HUES64 (cell line): ENCODE results near the gene CPPED1.

Experiments
- H3K27ac ChIP-seq: 2 replicates; pipeline ENCODE4 v1.7.0; 2013; ENCODE audit warnings: low read depth, low read length, inconsistent platforms
- H3K27me3 ChIP-seq: 2 replicates; pipeline ENCODE4 v1.6.1; 2013; ENCODE audit warnings: mild to moderate bottlenecking, low read length; ENCODE audit not compliant: insufficient read depth
- H3K36me3 ChIP-seq: 2 replicates; pipeline ENCODE4 v1.6.1; 2013; ENCODE audit warnings: mild to moderate bottlenecking, low read length; ENCODE audit not compliant: insufficient read depth
- H3K4me1 ChIP-seq: 2 replicates; pipeline ENCODE4 v1.6.1; 2013; ENCODE audit warnings: mild to moderate bottlenecking, low read length, moderate library complexity; ENCODE audit not compliant: insufficient read depth
- H3K4me3 ChIP-seq: 2 replicates; pipeline ENCODE4 v1.5.1; 2013; ENCODE audit warnings: mild to moderate bottlenecking, low read length, moderate library complexity
- H3K9ac ChIP-seq: 2 replicates; pipeline ENCODE4 v1.6.1; 2013; ENCODE audit warnings: mild to moderate bottlenecking, low read depth, low read length
- H3K9me3 ChIP-seq: 2 replicates; pipeline ENCODE4 v1.6.1; 2013; ENCODE audit warnings: low read depth, low read length; ENCODE audit not compliant: insufficient read depth
- WGBS: fragments of 150-250, 120-280 bp; methylation state at CpG from one replicate; pipeline ENCODE4 v1.1.7; 2013; ENCODE audit warnings: missing lambda C conversion rate; 5-methylcytosine and 5-hydroxymethylcytosine counted together

CPPED1 gene

DNA sequence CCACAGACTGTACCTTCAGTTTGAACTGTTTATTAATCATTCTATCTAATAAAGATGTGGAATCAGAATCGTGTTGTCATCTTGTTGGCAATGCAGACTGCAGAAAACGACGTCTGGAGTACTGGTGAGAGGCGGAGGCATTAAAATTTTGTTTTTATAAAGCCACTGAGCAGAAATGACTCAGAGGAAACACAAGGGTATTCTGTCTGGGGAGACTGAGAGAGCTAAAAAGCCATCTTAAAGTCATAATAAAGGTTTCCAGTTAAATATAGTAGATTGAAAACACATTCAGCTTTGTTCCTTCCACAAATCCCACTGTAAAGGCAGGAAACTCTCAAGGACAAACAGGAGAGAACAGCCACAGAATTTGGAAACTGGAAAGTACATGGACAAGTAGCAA lies 74.2 kb downstream of the CPPED1 start:
- 89% methylated on average over 4 of the region's 4 CpGs for WGBS
- no peak overlapping the region for H3K27ac ChIP-seq
- no peak overlapping the region for H3K4me3 ChIP-seq
- H3K4me1 ChIP-seq, result no peaks in the 10 kb centered on the region
- H3K27me3 ChIP-seq, result no peaks in the 10 kb centered on the region
- H3K36me3 ChIP-seq, result no peaks in the 10 kb centered on the region
- no peak overlapping the region for H3K9ac ChIP-seq
- peaks cover 6% of the 10 kb centered on the region; the same call in 1 of the 2 replicates for H3K9me3 ChIP-seq

DNA sequence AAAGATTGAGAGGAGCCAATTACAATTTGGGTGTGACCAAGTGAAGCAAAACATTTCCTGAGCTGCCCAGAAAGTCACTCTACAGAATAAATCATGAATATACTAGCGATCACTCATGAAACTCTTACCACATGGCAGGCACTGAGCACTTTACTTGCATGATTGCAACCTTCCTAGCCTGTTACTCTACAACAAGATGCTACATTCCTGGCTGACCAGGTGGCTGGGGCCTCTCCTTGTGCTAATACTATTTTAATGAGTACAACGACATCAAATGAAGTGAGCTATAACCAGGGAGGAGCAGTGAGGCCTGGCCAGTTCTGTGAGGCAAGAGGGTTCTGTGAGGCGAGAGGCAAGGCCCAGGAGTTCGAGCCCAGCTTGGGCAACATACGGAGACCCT lies 75.2 kb downstream of the CPPED1 start:
- Histone ChIP-seq H3K36me3 (no peaks in the 10 kb centered on the region), H3K27me3 (no peaks in the 10 kb centered on the region), H3K9me3 (peaks cover 6% of the 10 kb centered on the region; the same call in 1 of the 2 replicates), H3K4me3 (no peak overlapping the region), H3K27ac (no peak overlapping the region), H3K4me1 (no peaks in the 10 kb centered on the region), H3K9ac (no peak overlapping the region)
- WGBS, result 90% methylated on average over 5 of the region's 5 CpGs

DNA sequence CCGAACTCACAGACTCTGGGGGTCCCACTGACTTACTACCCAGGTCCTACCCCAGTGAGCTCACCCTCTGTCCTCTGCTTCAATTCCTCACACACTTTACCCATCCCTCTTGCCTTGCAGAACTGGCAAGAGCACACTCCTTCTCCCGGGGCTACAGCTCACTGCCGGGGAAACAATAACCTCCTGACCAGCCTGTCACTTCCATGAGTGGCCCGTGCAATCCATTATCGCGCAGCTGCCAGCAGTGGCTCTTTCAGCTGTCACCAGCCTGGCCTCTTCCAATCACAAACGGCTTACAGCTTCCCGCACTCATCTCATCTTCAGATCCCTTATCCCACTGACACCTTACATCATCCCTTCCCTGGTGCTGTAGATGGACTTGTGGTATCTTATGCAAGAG lies 79.5 kb downstream of the CPPED1 start:
- Histone ChIP-seq H3K27ac (no peak overlapping the region), H3K9ac (no peak overlapping the region), H3K4me1 (no peaks in the 10 kb centered on the region; the same call in 1 of the 2 replicates), H3K36me3 (no peaks in the 10 kb centered on the region), H3K27me3 (no peaks in the 10 kb centered on the region), H3K9me3 (no peaks in the 10 kb centered on the region), H3K4me3 (no peak overlapping the region)
- 91% methylated on average over 8 of the region's 8 CpGs for WGBS

DNA sequence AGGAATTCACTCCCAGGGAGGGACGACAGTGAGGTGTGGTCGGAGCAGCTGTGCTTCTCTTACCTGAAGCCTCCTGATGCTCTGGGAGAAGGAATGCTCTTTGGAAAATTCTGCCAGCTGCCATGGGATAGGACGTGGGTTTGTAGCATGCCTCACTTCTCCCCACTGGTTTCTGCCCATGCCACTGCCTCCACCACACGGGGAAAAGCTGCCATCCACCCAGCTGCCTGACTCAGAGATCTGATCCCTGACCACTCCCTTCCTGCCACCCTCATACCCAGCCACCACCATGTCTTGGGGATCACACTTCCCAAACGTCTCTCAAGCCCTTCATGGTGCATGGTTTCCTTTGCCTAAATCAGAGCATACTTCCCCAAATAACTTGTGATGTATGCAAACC lies 80.0 kb downstream of the CPPED1 start:
- Histone ChIP-seq H3K9ac (no peak overlapping the region), H3K27ac (no peak overlapping the region), H3K36me3 (no peaks in the 10 kb centered on the region), H3K27me3 (no peaks in the 10 kb centered on the region), H3K4me1 (no peaks in the 10 kb centered on the region; the same call in 1 of the 2 replicates), H3K9me3 (no peaks in the 10 kb centered on the region), H3K4me3 (no peak overlapping the region)
- WGBS, result 90% methylated on average over 5 of the region's 5 CpGs

DNA sequence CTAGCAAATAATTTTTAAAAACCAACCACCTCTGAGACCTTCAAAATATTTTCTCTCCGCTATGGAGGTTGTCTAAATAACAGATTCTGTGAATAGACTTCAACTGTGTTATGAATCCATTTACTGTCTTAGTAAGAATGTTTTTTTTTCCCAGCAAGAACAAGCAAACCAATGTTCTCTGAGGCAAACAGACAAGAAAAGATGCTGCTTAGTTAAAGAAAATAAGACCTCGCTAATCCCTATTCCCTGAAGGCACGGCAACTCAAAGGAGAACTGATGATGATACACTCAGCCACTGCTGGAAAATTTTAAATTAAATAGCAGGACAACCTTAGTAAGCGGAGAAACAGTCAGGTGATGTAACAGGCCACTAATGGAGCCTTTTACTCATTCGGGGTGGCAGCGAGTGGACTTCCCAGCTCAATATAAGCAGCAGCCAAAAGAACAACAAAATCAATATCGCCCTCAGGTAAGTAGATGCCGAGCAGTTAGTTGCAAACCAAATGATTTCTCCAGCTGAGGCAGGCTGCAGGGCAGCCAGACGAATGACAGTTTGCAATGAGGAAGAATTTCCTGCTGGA lies 81.8 kb downstream of the CPPED1 start:
- Histone ChIP-seq H3K4me1 (no peaks in the 10 kb centered on the region; the same call in 1 of the 2 replicates), H3K4me3 (no peak overlapping the region), H3K9ac (no peak overlapping the region), H3K27ac (no peak overlapping the region), H3K27me3 (no peaks in the 10 kb centered on the region), H3K9me3 (no peaks in the 10 kb centered on the region), H3K36me3 (no peaks in the 10 kb centered on the region)
- 93% methylated on average over 8 of the region's 9 CpGs for WGBS

DNA sequence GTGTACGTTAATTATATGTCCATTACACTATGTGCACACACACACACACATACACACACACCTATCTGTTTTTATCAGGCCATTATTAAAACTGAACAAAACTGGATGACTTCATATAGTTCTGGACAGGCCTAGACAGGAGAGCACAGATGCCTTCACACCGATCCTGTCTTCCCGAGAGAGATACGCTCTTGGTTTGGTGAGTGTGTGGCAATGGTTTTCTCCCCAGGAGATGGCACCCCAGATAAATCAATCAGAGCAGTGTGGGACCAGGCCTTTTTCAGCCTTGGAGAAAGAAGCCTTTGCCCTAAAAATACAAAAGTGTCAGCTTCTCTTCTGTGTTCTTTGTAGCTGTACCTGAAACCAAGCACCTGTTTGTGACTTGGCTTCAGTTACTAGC lies 83.7 kb downstream of the CPPED1 start:
- H3K27me3 ChIP-seq, result no peaks in the 10 kb centered on the region
- no peaks in the 10 kb centered on the region for H3K36me3 ChIP-seq
- WGBS, result 98% methylated on average over 4 of the region's 4 CpGs
- no peaks in the 10 kb centered on the region; the same call in 1 of the 2 replicates for H3K4me1 ChIP-seq
- H3K9ac ChIP-seq, result no peak overlapping the region
- H3K27ac ChIP-seq, result no peak overlapping the region
- H3K4me3 ChIP-seq, result no peak overlapping the region
- peaks cover 3% of the 10 kb centered on the region; the same call in 1 of the 2 replicates for H3K9me3 ChIP-seq

DNA sequence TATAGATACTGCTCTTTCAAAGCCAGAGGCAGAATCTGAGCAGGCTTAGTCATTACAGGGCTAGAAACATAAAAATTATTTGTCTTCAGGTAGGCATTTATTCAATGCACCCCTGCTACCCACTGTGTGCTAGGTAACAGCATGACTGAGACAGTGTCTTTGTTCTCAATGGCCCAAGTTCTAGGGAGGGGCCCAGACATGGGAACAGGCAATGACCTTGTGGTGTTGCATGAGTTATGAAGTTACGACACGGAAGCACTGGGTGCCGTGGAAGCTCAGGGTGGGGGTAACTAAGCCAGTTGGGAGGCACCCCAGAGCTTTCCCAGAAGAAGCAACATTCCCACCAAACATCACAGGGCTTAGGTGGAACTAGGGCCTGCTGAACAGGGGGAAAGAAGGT lies 87.0 kb downstream of the CPPED1 start:
- H3K27ac ChIP-seq, result no peak overlapping the region
- H3K4me3 ChIP-seq, result no peak overlapping the region
- H3K36me3 ChIP-seq, result no peaks in the 10 kb centered on the region
- WGBS, result 96% methylated on average over 3 of the region's 3 CpGs
- H3K9ac ChIP-seq, result no peak overlapping the region
- no peaks in the 10 kb centered on the region for H3K27me3 ChIP-seq
- peaks cover 8% of the 10 kb centered on the region; the same call in 1 of the 2 replicates for H3K9me3 ChIP-seq
- no peaks in the 10 kb centered on the region; the same call in 1 of the 2 replicates for H3K4me1 ChIP-seq

DNA sequence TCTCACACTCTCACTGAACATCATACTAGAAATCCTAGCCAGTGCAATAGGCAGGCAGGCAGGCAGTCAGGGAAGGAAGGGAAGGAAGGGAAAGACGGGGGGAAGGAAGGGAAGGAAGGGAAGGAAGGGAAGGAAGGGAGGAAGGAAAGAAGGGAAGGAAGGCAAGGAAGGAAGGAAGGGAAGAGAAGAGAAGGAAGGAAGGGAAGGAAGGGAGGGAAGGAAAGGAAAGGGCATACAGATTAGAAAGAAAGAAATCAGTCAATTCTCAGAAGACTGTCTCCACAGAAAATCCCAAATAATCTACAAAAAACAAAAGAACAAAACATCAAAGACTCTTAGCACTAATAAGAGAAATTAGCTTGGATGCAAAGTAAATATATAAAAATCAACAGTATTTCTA lies 93.9 kb downstream of the CPPED1 start:
- Histone ChIP-seq H3K4me3 (no peak overlapping the region), H3K36me3 (no peaks in the 10 kb centered on the region), H3K9ac (no peak overlapping the region), H3K27ac (no peak overlapping the region), H3K9me3 (peaks cover 3% of the 10 kb centered on the region), H3K27me3 (no peaks in the 10 kb centered on the region), H3K4me1 (0 out of 2 replicates have a peak, but pooled peaks cover 2% of the 10 kb centered on the region)
- 86% methylated on average over 1 of the region's 1 CpG for WGBS

DNA sequence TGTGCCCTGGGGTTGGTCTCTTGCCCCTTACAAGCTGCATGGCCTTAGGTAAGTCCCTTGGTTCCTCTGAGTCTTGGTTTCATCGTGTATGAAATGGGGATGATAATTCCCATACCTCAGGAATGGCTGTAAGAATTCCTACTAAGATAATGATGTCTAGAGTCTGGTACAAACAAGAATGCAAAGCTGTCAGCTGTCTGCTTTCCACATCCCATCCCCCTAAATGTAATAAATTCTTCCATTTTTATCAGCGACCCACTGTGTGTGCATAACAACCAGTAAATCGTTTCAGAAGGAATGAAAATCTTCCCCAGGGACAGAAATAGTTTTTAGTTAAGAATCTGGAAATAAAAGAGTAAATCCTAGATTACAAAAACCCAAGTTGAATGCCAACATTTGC lies 95.4 kb downstream of the CPPED1 start:
- H3K4me3 ChIP-seq, result no peak overlapping the region
- H3K9ac ChIP-seq, result no peak overlapping the region
- WGBS, result 84% methylated on average over 2 of the region's 3 CpGs
- H3K27me3 ChIP-seq, result no peaks in the 10 kb centered on the region
- H3K9me3 ChIP-seq, result no peaks in the 10 kb centered on the region; the same call in 1 of the 2 replicates
- H3K36me3 ChIP-seq, result no peaks in the 10 kb centered on the region
- no peak overlapping the region for H3K27ac ChIP-seq
- 0 out of 2 replicates have a peak, but pooled peaks cover 2% of the 10 kb centered on the region for H3K4me1 ChIP-seq

DNA sequence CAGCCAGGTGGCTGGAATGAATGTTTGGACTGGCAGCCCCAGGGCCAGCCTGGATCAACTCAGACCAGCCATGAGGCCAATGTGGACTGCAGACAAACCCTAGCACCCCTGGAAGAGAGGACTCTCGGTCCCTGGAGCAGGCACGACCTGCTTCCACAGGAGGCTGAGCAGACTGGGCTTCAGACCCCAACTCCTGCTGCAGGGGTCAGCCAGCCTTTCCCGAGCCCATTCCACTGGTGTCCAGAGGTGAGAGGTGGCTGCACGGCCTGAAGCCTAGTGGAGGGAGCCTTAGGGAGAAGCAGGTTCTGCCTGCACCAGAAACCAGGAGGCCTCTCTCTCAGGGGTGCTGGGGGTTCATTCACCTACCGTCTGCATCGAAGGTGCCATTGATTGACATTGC lies 97.1 kb downstream of the CPPED1 start:
- Histone ChIP-seq H3K27ac (no peak overlapping the region), H3K4me3 (no peak overlapping the region), H3K27me3 (no peaks in the 10 kb centered on the region), H3K9me3 (no peaks in the 10 kb centered on the region; the same call in 1 of the 2 replicates), H3K4me1 (0 out of 2 replicates have a peak, but pooled peaks cover 2% of the 10 kb centered on the region), H3K9ac (no peak overlapping the region), H3K36me3 (no peaks in the 10 kb centered on the region)
- 92% methylated on average over 6 of the region's 6 CpGs for WGBS

DNA sequence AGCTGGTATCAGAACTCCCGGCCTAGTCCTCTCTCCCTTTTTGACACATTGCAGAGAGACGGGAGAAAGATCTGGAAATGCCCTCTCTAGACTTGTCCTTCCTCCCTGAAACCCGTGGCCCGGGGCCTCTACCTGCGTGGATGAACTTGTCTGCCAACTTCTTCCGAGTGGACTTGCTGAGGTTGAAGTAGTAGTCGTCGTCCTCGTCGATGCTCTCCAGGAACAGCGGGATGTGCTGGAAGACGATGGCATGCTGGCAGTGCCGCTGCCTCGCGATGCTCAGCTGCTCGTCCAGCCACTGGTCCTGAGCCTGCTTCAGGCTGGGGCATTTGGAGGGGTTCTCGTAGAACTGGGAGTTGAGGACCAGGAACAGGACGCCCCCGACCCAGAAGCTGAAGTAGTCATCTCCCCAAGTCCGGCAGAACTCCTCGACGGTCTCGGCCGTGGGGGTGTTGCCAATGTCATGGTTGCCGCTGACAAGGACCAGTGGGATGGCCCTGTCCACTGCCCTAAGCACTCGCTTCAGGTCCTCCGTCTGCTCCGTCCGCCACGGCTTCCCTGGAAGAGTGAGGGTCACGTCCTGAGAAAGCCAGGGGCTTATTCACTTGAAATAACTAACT lies 99.1 kb downstream of the CPPED1 start:
- Histone ChIP-seq H3K4me3 (no peak overlapping the region), H3K27ac (no peak overlapping the region), H3K9me3 (no peaks in the 10 kb centered on the region), H3K9ac (no peak overlapping the region), H3K27me3 (no peaks in the 10 kb centered on the region), H3K36me3 (no peaks in the 10 kb centered on the region), H3K4me1 (0 out of 2 replicates have a peak, but pooled peaks cover 2% of the 10 kb centered on the region)
- 96% methylated on average over 31 of the region's 31 CpGs for WGBS
